PC-3 (cell line): Measurements from ENCODE around the gene SULT2B1. TPM values are rescaled to one million over a fixed set of nuclear protein-coding genes. Genes with fewer than 3 reads are reported as not detected.

Source experiments
- ATAC-seq: fragments of 200-7000 bp; cut with Tn5 transposase; 2 replicates; pipeline ENCODE4 v1.9.1; 2020; ENCODE audit warnings: mild to moderate bottlenecking, moderate library complexity
- BruUV-seq: library from RNA; stranded (reverse); fragments of 400-500 nt; replicated peaks from 2 replicates; lab custom pipeline; 2021; lab: Mats Ljungman, UMichigan
- CTCF ChIA-PET: fragments of 300-600 bp; sonication (Branson Sonifier 250); formaldehyde crosslinking; loops from one replicate; lab custom pipeline; 2022; ENCODE audit warnings: antibody characterized with exemption; lab: Charles Lee
- POLR2A ChIA-PET: fragments of 300-600 bp; sonication (Branson Sonifier 250); formaldehyde crosslinking; loops from one replicate; lab custom pipeline; 2022; ENCODE audit warnings: antibody characterized with exemption; ENCODE audit not compliant: unreplicated experiment; lab: Charles Lee
- DNase-seq: peaks from one replicate; pipeline ENCODE4 v3.0.0-alpha.2; 2015
- H2AFZ ChIP-seq: fragments of 300-600 bp; sonication (generic); 2 replicates; pipeline ENCODE4 v1.6.0; 2016; ENCODE audit warnings: antibody characterized with exemption, low read length
- H3F3A ChIP-seq: fragments of 300-600 bp; sonication (generic); one replicate; pipeline ENCODE4 v1.6.0; 2017; ENCODE audit warnings: antibody characterized with exemption, low read length, control low read depth, mild to moderate bottlenecking; ENCODE audit not compliant: unreplicated experiment
- H3K27ac ChIP-seq: fragments of 300-600 bp; sonication (generic); 2 replicates; pipeline ENCODE4 v1.5.1; 2016; ENCODE audit warnings: mild to moderate bottlenecking, low read length
- H3K27me3 ChIP-seq: fragments of 300-600 bp; sonication (generic); 2 replicates; pipeline ENCODE4 v1.6.1; 2016; ENCODE audit warnings: low read length, mixed read lengths
- H3K36me3 ChIP-seq: fragments of 300-600 bp; sonication (generic); 2 replicates; pipeline ENCODE4 v1.6.1; 2016; ENCODE audit warnings: low read depth, mixed run types, low read length, mixed read lengths
- H3K4me1 ChIP-seq: fragments of 300-600 bp; sonication (generic); 2 replicates; pipeline ENCODE4 v1.5.1; 2016; ENCODE audit warnings: low read length; ENCODE audit not compliant: insufficient read depth
- H3K4me2 ChIP-seq: fragments of 300-600 bp; sonication (generic); 2 replicates; pipeline ENCODE4 v1.6.0; 2016; ENCODE audit warnings: low read length
- H3K4me3 ChIP-seq: fragments of 300-600 bp; sonication (generic); 2 replicates; pipeline ENCODE4 v1.5.1; 2016; ENCODE audit warnings: mild to moderate bottlenecking, low read length, mixed read lengths
- H3K79me2 ChIP-seq: fragments of 300-600 bp; sonication (generic); 2 replicates; pipeline ENCODE4 v1.6.1; 2017; ENCODE audit warnings: low read length, mixed read lengths
- H3K9ac ChIP-seq: fragments of 300-600 bp; sonication (generic); 2 replicates; pipeline ENCODE4 v1.6.0; 2016; ENCODE audit warnings: mild to moderate bottlenecking, low read length
- H3K9me2 ChIP-seq: fragments of 300-600 bp; sonication (generic); replicated peaks from 2 replicates; pipeline ENCODE4 v1.6.1; 2016; ENCODE audit warnings: mixed run types, low read length, mixed read lengths
- H3K9me3 ChIP-seq: fragments of 300-600 bp; sonication (generic); 2 replicates; pipeline ENCODE4 v1.6.1; 2016; ENCODE audit warnings: low read length, mixed read lengths
- H4K20me1 ChIP-seq: fragments of 300-600 bp; sonication (generic); 2 replicates; pipeline ENCODE4 v1.6.1; 2016; ENCODE audit warnings: low read length, mixed read lengths
- EZH2 ChIP-seq: fragments of 300-600 bp; sonication (generic); IDR thresholded peaks from one replicate; pipeline ENCODE4 v1.6.1; 2017; ENCODE audit warnings: antibody characterized with exemption, mild to moderate bottlenecking, low read length; ENCODE audit not compliant: unreplicated experiment
- EZH2phosphoT487 ChIP-seq: fragments of 300-600 bp; sonication (generic); IDR thresholded peaks from 2 replicates; pipeline ENCODE4 v1.6.1; 2018; ENCODE audit warnings: mild to moderate bottlenecking, antibody characterized with exemption, low read length, borderline replicate concordance
- intact Hi-C: fragments of 100-400 bp; cut with micrococcal nuclease; formaldehyde crosslinking; loops from 2 replicates; pipeline ENCODE4 v1.9.0; 2023
- total RNA-seq: library from RNA; depleted of rRNA; stranded (reverse); fragments of >200 nt; gene quantifications from 2 replicates; pipeline ENCODE4 v1.2.3, GENCODE V29; 2014
- TF ChIP-seq, protein P1 (sequence below): fragments of 300-600 bp; sonication (generic); conservative IDR thresholded peaks from 2 replicates; pipeline ENCODE4 v1.5.1; 2017; ENCODE audit warnings: antibody characterized with exemption, low read depth, mild to moderate bottlenecking, low read length

Gene SULT2B1
- total RNA-seq, 1 experiment from 2014 or later = 6.7 TPM

DNA sequence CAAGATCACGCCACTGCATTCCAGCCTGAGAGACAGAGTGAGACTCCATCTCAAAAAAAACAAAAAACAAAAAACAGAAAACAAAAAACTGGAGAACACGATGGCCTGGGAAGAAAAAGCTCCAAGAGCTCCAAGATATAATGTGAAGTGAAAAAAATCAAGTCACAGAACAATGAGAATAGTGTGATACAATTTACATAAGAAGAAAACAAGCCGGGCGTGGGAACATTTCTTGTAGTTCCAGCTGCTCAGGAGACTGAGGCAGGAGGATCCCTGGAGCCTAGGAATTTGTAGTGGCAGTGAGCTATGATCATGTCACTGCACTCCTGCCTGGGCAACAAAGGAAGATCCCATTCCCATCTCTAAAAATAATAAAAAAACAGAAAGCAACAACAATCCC lies 31.8 kb upstream of the SULT2B1 start:
- no peak overlapping the region for H2AFZ ChIP-seq
- BruUV-seq = no TSS peak
- POLR2A ChIA-PET = no interaction called here
- CTCF ChIA-PET = no interaction called here
- no peaks in the 10 kb centered on the region for H4K20me1 ChIP-seq
- H3K27ac ChIP-seq = no peak overlapping the region
- no peak for TF ChIP-seq EZH2
- intact Hi-C loops = no loop called here
- no peak overlapping the region for H3K9ac ChIP-seq
- no peaks in the 10 kb centered on the region for H3K4me1 ChIP-seq
- H3K36me3 ChIP-seq = no peaks in the 10 kb centered on the region
- no peak overlapping the region for H3K4me3 ChIP-seq
- H3K9me2 ChIP-seq = no peaks in the 10 kb centered on the region
- DNase-seq = no peak
- no peaks in the 10 kb centered on the region for H3K9me3 ChIP-seq
- no peaks in the 10 kb centered on the region for H3K79me2 ChIP-seq
- ATAC-seq = no peak
- no peak overlapping the region for H3K4me2 ChIP-seq
- no peaks in the 10 kb centered on the region for H3F3A ChIP-seq
- H3K27me3 ChIP-seq = no peaks in the 10 kb centered on the region

DNA sequence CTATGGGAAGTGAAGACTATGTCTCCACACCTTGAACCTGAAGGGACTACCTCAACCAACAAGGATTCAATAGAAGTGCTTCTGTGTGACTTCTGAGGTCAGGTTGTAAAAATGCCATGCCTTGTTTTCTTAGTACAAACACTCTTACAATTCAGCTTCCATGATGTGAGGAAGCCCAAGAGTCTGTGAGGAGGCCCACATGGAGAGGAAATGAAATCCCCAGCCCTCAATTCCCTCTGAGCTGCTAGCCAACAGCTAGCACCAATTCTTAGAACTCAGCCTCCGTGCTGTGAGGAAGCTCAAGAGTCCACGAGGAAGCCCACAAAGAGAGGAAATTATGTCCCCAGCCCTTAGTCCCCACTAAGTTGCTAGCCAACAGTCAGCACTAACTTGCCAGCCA lies 27.8 kb upstream of the SULT2B1 start:
- Histone ChIP-seq H4K20me1 (no peaks in the 10 kb centered on the region), H3K9ac (no peak overlapping the region), H3K36me3 (no peaks in the 10 kb centered on the region), H2AFZ (no peak overlapping the region), H3K4me1 (no peaks in the 10 kb centered on the region), H3K9me2 (no peaks in the 10 kb centered on the region), H3K9me3 (peaks cover 4% of the 10 kb centered on the region; the same call in 1 of the 2 replicates), H3F3A (no peaks in the 10 kb centered on the region), H3K4me2 (no peak overlapping the region), H3K27me3 (no peaks in the 10 kb centered on the region), H3K27ac (no peak overlapping the region), H3K79me2 (no peaks in the 10 kb centered on the region), H3K4me3 (no peak overlapping the region)
- no peak for DNase-seq
- TF ChIP-seq EZH2 (no peak), EZH2phosphoT487 (no peak)
- TF ChIP-seq, protein P1, sequence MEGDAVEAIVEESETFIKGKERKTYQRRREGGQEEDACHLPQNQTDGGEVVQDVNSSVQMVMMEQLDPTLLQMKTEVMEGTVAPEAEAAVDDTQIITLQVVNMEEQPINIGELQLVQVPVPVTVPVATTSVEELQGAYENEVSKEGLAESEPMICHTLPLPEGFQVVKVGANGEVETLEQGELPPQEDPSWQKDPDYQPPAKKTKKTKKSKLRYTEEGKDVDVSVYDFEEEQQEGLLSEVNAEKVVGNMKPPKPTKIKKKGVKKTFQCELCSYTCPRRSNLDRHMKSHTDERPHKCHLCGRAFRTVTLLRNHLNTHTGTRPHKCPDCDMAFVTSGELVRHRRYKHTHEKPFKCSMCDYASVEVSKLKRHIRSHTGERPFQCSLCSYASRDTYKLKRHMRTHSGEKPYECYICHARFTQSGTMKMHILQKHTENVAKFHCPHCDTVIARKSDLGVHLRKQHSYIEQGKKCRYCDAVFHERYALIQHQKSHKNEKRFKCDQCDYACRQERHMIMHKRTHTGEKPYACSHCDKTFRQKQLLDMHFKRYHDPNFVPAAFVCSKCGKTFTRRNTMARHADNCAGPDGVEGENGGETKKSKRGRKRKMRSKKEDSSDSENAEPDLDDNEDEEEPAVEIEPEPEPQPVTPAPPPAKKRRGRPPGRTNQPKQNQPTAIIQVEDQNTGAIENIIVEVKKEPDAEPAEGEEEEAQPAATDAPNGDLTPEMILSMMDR = no peak
- no TSS peak for BruUV-seq
- POLR2A ChIA-PET = no interaction called here
- intact Hi-C loops = no loop called here
- CTCF ChIA-PET = no interaction called here
- no peak for ATAC-seq

DNA sequence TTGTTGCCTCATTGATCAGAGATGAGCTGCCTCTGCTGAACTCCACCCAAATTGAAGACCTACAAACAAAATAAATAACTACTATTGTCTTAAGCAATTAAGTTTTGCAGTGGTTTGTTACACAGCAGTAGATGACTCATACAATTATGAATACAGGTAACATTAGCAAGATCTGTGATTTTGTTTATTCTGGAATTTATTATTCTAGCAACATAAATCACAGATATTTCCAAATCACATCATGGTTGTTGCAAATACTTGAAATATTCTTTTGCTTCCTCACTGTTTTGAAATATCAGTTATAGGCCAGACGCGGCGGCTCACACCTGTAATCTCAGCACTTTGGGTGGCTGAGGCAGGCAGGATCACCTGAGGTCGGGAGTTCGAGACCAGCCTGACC lies 27.2 kb upstream of the SULT2B1 start:
- Histone ChIP-seq H2AFZ (no peak overlapping the region), H3K27me3 (no peaks in the 10 kb centered on the region), H3K4me2 (no peak overlapping the region), H3K79me2 (no peaks in the 10 kb centered on the region), H3F3A (no peaks in the 10 kb centered on the region), H3K27ac (no peak overlapping the region), H3K4me3 (no peak overlapping the region), H3K4me1 (no peaks in the 10 kb centered on the region), H3K9ac (no peak overlapping the region), H4K20me1 (no peaks in the 10 kb centered on the region), H3K9me3 (peaks cover 4% of the 10 kb centered on the region; the same call in 1 of the 2 replicates), H3K9me2 (no peaks in the 10 kb centered on the region), H3K36me3 (no peaks in the 10 kb centered on the region)
- BruUV-seq = no TSS peak
- CTCF ChIA-PET = no interaction called here
- intact Hi-C loops = no loop called here
- TF ChIP-seq EZH2 (no peak), EZH2phosphoT487 (no peak)
- TF ChIP-seq, protein P1 = no peak
- no peak for DNase-seq
- ATAC-seq = no peak
- POLR2A ChIA-PET = no interaction called here
